ENCODE results near the gene SEC14L6. TPM values are rescaled to one million over a fixed set of nuclear protein-coding genes. Genes with fewer than 3 reads are reported as not detected.

Gene SEC14L6
- total and polyA plus RNA-seq, 9 of the 15 experiments (the other 6 are each of a cell fraction or from before 2014, with no cell fraction given), result 0.29 to 6.1 (median 1.9) TPM

GRCh38 chr22:30573594-30574094 is 27.1 kb upstream of the SEC14L6 start:
- ChIA-PET CTCF (ENCODE audit: low intra/inter-chr PET ratio) (no interaction called here), POLR2A (interaction anchor here (0.6 to 1.7 kb wide), 5 partner anchors 10 to 492 kb away, joined by 3 to 5 read pairs (median 3); partner anchors contain the start of gene PES1)
- Histone ChIP-seq H3K9me1 (ENCODE audit: control insufficient read depth, insufficient read depth, low read length) (no peaks in the 10 kb centered on the region), H3K27ac (ENCODE audit: extremely low read depth, low read depth, low read length) (no peak overlapping the region), H3K4me2 (ENCODE audit: insufficient read depth, low read length) (no peak overlapping the region), H4K20me1 (replicated peaks; ENCODE audit: control insufficient read depth, insufficient read depth, low read length) (no peaks in the 10 kb centered on the region; the same call in none of the 2 replicates), H3K79me2 (ENCODE audit: control insufficient read depth, insufficient read depth, low read length) (no peaks in the 10 kb centered on the region), H3K9ac (ENCODE audit: insufficient read depth in 1 of 2, low read depth in 2 of 2, low read length in 2 of 2) (no peak overlapping the region), H3K4me3 (no peak overlapping the region), H3K9me3 (replicated peaks; ENCODE audit: control insufficient read depth, insufficient read depth, low read depth, low read length) (no peaks in the 10 kb centered on the region), H3K4me1 (replicated peaks in 1 of 2; ENCODE audit: control insufficient read depth in 2 of 2, insufficient read depth in 2 of 2, low read length in 2 of 2) (peaks cover 0 to 12% of the 10 kb centered on the region in 2 experiments; a peak in 2 of 5 replicates), H3K36me3 (ENCODE audit: control insufficient read depth, insufficient read depth, low read length) (peaks cover 33% of the 10 kb centered on the region; the same call in 1 of the 3 replicates), H2AFZ (ENCODE audit: low read depth, low read length) (no peak overlapping the region), H3K27me3 (ENCODE audit: control insufficient read depth in 2 of 2, insufficient read depth in 2 of 2, low read length in 2 of 2) (peaks cover 0 to 17% of the 10 kb centered on the region in 2 experiments; a peak in 3 of 5 replicates)
- TF ChIP-seq HDAC1 (IDR thresholded peaks at IDR 0.05), result no peak
- no peak for TF ChIP-seq FOXP1 (CRISPR knock-in tag; IDR thresholded peaks at IDR 0.05)
- BruUV-seq (replicated peaks), result no TSS peak
- ATAC-seq (no peak), FAIRE-seq (no peak), DNase-seq (ENCODE audit: extremely low read depth in 1 of 4, low spot score in 3 of 4) (no peak)
- WGBS (ENCODE audit: insufficient coverage, low coverage, missing lambda C conversion rate), result 49% methylated on average over 3 of the region's 7 CpGs
- in situ Hi-C loops (cut with MboI) (no loop called here), intact Hi-C loops (cut with micrococcal nuclease) (no loop called here)

DNA sequence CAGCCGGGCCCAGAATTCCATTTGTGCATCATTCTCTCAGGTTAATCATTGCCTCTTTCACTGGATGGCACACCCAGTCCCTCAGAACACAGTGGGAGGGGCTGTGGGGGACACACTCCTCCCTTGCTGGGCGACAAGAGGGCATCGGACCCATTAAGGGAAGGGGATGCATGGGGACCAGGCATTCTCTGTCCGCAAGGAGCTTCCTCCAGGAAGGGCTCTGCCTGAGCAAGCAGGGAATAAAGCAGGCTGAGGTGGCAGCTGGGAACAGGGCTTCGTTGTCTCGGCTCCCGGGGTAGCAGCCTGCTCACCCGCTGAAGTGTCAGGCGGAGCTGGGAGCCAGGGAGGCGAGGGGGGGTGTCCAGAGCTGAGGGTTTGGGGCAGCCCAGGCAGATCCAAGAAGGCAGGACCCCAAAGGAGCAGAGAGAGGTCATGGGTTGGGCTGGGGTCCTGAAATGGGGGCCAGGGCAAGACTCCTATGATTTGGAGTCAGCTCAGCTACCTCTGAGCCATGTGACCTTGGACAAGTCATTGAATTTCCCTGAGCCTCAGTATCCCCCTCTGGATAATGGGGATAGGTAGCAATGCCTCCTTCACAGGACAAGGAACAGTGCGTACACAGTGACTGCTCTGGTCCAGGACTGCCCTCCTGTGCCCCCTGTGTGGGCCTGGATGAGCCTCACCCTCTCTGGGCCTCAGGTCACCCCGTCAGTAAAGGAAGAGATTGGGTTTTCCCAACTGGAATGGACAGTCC is 26.5 kb upstream of the SEC14L6 start:
- no peak overlapping the region for H3K4me2 ChIP-seq (ENCODE audit: insufficient read depth, low read length)
- H3K4me1 ChIP-seq (replicated peaks in 1 of 2; ENCODE audit: control insufficient read depth in 2 of 2, insufficient read depth in 2 of 2, low read length in 2 of 2), result peaks cover 0 to 12% of the 10 kb centered on the region in 2 experiments; a peak in 2 of 5 replicates
- ATAC-seq (no peak), FAIRE-seq (no peak), DNase-seq (ENCODE audit: extremely low read depth in 1 of 4, low spot score in 3 of 4) (no peak)
- H3K27ac ChIP-seq (ENCODE audit: extremely low read depth, low read depth, low read length), result no peak overlapping the region
- TF ChIP-seq, protein P1, sequence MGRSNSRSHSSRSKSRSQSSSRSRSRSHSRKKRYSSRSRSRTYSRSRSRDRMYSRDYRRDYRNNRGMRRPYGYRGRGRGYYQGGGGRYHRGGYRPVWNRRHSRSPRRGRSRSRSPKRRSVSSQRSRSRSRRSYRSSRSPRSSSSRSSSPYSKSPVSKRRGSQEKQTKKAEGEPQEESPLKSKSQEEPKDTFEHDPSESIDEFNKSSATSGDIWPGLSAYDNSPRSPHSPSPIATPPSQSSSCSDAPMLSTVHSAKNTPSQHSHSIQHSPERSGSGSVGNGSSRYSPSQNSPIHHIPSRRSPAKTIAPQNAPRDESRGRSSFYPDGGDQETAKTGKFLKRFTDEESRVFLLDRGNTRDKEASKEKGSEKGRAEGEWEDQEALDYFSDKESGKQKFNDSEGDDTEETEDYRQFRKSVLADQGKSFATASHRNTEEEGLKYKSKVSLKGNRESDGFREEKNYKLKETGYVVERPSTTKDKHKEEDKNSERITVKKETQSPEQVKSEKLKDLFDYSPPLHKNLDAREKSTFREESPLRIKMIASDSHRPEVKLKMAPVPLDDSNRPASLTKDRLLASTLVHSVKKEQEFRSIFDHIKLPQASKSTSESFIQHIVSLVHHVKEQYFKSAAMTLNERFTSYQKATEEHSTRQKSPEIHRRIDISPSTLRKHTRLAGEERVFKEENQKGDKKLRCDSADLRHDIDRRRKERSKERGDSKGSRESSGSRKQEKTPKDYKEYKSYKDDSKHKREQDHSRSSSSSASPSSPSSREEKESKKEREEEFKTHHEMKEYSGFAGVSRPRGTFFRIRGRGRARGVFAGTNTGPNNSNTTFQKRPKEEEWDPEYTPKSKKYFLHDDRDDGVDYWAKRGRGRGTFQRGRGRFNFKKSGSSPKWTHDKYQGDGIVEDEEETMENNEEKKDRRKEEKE (IDR thresholded peaks at IDR 0.05; ENCODE audit: borderline replicate concordance in 1 of 2, control insufficient read depth in 1 of 2, low read depth in 2 of 2, low read length in 1 of 2), result no peak
- TF ChIP-seq ESRRA (IDR thresholded peaks at IDR 0.05; ENCODE audit: borderline replicate concordance, low read depth), result peak; percentile 60
- TF ChIP-seq SRF (CRISPR knock-in tag; IDR thresholded peaks at IDR 0.05), result no peak
- H3K27me3 ChIP-seq (ENCODE audit: control insufficient read depth in 2 of 2, insufficient read depth in 2 of 2, low read length in 2 of 2), result peaks cover 0 to 17% of the 10 kb centered on the region in 2 experiments; a peak in 3 of 5 replicates
- H3K36me3 ChIP-seq (ENCODE audit: control insufficient read depth, insufficient read depth, low read length), result peaks cover 27% of the 10 kb centered on the region; the same call in 1 of the 3 replicates
- no peak overlapping the region for H2AFZ ChIP-seq (ENCODE audit: low read depth, low read length)
- 8% methylated on average over 7 of the region's 12 CpGs for WGBS (ENCODE audit: insufficient coverage, low coverage, missing lambda C conversion rate)
- H3K9ac ChIP-seq (ENCODE audit: insufficient read depth in 1 of 2, low read depth in 2 of 2, low read length in 2 of 2), result no peak overlapping the region
- H3K9me3 ChIP-seq (replicated peaks; ENCODE audit: control insufficient read depth, insufficient read depth, low read depth, low read length), result no peaks in the 10 kb centered on the region
- ChIA-PET CTCF (ENCODE audit: low intra/inter-chr PET ratio) (no interaction called here), POLR2A (interaction anchor here (1.1 to 1.7 kb wide), 3 partner anchors 7 to 19 kb away, joined by 4 to 5 read pairs (median 4); partner anchors contain the start of gene PES1)
- no peaks in the 10 kb centered on the region; the same call in none of the 2 replicates for H4K20me1 ChIP-seq (replicated peaks; ENCODE audit: control insufficient read depth, insufficient read depth, low read length)
- H3K79me2 ChIP-seq (ENCODE audit: control insufficient read depth, insufficient read depth, low read length), result no peaks in the 10 kb centered on the region
- H3K9me1 ChIP-seq (ENCODE audit: control insufficient read depth, insufficient read depth, low read length), result no peaks in the 10 kb centered on the region
- H3K4me3 ChIP-seq, result no peak overlapping the region
- in situ Hi-C loops (cut with MboI) (no loop called here), intact Hi-C loops (cut with micrococcal nuclease) (no loop called here)
- no TSS peak for BruUV-seq (replicated peaks)
